ENCODE results near the gene P2RY1. TPM values are rescaled to one million over a fixed set of nuclear protein-coding genes. Genes with fewer than 3 reads are reported as not detected.

The P2RY1 gene
- total and polyA plus RNA-seq, 9 of the 15 experiments (the other 6 are each of a cell fraction or from before 2014, with no cell fraction given), result 6.0 to 27.9 (median 18.4) TPM

DNA sequence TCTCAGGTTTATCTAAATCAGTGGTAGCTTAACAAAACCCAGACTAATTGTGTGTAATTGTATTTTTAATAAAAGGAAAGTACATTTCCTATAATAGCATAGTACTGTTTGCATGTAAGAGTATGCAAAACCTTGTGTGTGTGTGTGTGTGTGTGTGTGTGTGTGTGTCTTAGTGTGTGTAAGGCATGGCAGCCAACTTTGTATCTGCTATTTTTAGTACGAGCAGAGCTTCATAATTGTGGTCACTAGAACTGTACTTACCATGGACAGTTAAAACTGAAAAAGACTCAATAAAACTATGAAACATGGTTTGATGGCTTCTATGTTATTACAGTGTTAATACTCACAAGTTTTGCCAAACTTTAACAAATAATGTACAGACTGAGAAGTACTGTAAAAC is 6.2 kb downstream of the P2RY1 start (continued):
- no peak for TF ChIP-seq TCF7 (IDR thresholded peaks at IDR 0.05; ENCODE audit: borderline replicate concordance)
- TF ChIP-seq HNRNPK (IDR thresholded peaks at IDR 0.05; ENCODE audit: low read depth, low read length, poor library complexity, severe bottlenecking), result no peak
- no peak for TF ChIP-seq NR2C2 (CRISPR knock-in tag; IDR thresholded peaks at IDR 0.05)
- no peak for TF ChIP-seq NR2C2 (tag; IDR thresholded peaks at IDR 0.05)
- TF ChIP-seq MEF2D (tag; conservative IDR thresholded peaks at IDR 0.05; ENCODE audit: low read depth), result no peak
- TF ChIP-seq, protein P1, sequence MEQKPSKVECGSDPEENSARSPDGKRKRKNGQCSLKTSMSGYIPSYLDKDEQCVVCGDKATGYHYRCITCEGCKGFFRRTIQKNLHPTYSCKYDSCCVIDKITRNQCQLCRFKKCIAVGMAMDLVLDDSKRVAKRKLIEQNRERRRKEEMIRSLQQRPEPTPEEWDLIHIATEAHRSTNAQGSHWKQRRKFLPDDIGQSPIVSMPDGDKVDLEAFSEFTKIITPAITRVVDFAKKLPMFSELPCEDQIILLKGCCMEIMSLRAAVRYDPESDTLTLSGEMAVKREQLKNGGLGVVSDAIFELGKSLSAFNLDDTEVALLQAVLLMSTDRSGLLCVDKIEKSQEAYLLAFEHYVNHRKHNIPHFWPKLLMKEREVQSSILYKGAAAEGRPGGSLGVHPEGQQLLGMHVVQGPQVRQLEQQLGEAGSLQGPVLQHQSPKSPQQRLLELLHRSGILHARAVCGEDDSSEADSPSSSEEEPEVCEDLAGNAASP (IDR thresholded peaks at IDR 0.05), result no peak
- no peak for TF ChIP-seq L3MBTL2 (IDR thresholded peaks at IDR 0.05)
- TF ChIP-seq ZNF668 (CRISPR knock-in tag; IDR thresholded peaks at IDR 0.05), result no peak
- no peak for TF ChIP-seq KHSRP (IDR thresholded peaks at IDR 0.05)

- no peak for TF ChIP-seq NFXL1 (CRISPR knock-in tag; IDR thresholded peaks at IDR 0.05)
- TF ChIP-seq, protein P2, sequence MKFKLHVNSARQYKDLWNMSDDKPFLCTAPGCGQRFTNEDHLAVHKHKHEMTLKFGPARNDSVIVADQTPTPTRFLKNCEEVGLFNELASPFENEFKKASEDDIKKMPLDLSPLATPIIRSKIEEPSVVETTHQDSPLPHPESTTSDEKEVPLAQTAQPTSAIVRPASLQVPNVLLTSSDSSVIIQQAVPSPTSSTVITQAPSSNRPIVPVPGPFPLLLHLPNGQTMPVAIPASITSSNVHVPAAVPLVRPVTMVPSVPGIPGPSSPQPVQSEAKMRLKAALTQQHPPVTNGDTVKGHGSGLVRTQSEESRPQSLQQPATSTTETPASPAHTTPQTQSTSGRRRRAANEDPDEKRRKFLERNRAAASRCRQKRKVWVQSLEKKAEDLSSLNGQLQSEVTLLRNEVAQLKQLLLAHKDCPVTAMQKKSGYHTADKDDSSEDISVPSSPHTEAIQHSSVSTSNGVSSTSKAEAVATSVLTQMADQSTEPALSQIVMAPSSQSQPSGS (CRISPR knock-in tag; IDR thresholded peaks at IDR 0.05), result no peak
- TF ChIP-seq PML (IDR thresholded peaks at IDR 0.05; ENCODE audit: low read length), result 0 out of 2 replicates have a peak, but pooled peaks have one; percentile 21
- TF ChIP-seq, protein P3, sequence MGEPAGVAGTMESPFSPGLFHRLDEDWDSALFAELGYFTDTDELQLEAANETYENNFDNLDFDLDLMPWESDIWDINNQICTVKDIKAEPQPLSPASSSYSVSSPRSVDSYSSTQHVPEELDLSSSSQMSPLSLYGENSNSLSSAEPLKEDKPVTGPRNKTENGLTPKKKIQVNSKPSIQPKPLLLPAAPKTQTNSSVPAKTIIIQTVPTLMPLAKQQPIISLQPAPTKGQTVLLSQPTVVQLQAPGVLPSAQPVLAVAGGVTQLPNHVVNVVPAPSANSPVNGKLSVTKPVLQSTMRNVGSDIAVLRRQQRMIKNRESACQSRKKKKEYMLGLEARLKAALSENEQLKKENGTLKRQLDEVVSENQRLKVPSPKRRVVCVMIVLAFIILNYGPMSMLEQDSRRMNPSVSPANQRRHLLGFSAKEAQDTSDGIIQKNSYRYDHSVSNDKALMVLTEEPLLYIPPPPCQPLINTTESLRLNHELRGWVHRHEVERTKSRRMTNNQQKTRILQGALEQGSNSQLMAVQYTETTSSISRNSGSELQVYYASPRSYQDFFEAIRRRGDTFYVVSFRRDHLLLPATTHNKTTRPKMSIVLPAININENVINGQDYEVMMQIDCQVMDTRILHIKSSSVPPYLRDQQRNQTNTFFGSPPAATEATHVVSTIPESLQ (CRISPR knock-in tag; IDR thresholded peaks at IDR 0.05), result no peak
- TF ChIP-seq HDGF (IDR thresholded peaks at IDR 0.05), result no peak
- no peak for DNase-seq (ENCODE audit: extremely low read depth in 1 of 4, low spot score in 3 of 4)
These were observed 7.5 kb downstream of the P2RY1 start for GRCh38 chr3:152842413-152842812.

More at GRCh38 chr3:152842413-152842812, 7.5 kb downstream of the P2RY1 start:
- Histone ChIP-seq H3K79me2 (ENCODE audit: control insufficient read depth, insufficient read depth, low read length) (peaks cover 44% of the 10 kb centered on the region), H3K9ac (ENCODE audit: insufficient read depth in 1 of 2, low read depth in 2 of 2, low read length in 2 of 2) (no peak overlapping the region; a peak in 1 of 4 replicates), H3K27ac (ENCODE audit: extremely low read depth, low read depth, low read length) (no peak overlapping the region), H3K4me2 (ENCODE audit: insufficient read depth, low read length) (no peak overlapping the region), H3K27me3 (ENCODE audit: control insufficient read depth in 2 of 2, insufficient read depth in 2 of 2, low read length in 2 of 2) (no peaks in the 10 kb centered on the region), H3K9me3 (replicated peaks; ENCODE audit: control insufficient read depth, insufficient read depth, low read depth, low read length) (peaks cover 5% of the 10 kb centered on the region), H3K4me3 (no peak overlapping the region), H3K4me1 (replicated peaks in 1 of 2; ENCODE audit: control insufficient read depth in 2 of 2, insufficient read depth in 2 of 2, low read length in 2 of 2) (peaks cover 0 to 13% of the 10 kb centered on the region in 2 experiments; a peak in 1 of 5 replicates), H2AFZ (ENCODE audit: low read depth, low read length) (no peak overlapping the region), H3K36me3 (ENCODE audit: control insufficient read depth, insufficient read depth, low read length) (peaks cover 37% of the 10 kb centered on the region), H4K20me1 (replicated peaks; ENCODE audit: control insufficient read depth, insufficient read depth, low read length) (no peaks in the 10 kb centered on the region), H3K9me1 (ENCODE audit: control insufficient read depth, insufficient read depth, low read length) (no peaks in the 10 kb centered on the region)
- no peak for ATAC-seq
- intact Hi-C loops (cut with micrococcal nuclease), result no loop called here
- no TSS peak for BruUV-seq (replicated peaks)
- POLR2A ChIA-PET, result no interaction called here
- FAIRE-seq, result no peak
- CTCF ChIA-PET (ENCODE audit: low intra/inter-chr PET ratio), result no interaction called here
- in situ Hi-C loops (cut with MboI), result no loop called here
